Stomach (tissue), 8 donors: Measurements from ENCODE around the gene GSG1L2. TPM values are rescaled to one million over a fixed set of nuclear protein-coding genes. Genes with fewer than 3 reads are reported as not detected.

Source experiments
- polyA plus RNA-seq, 3 donors: library from polyadenylated mRNA; stranded (reverse); fragments of 200-250 nt; gene quantifications; one replicate each; pipeline ENCODE4 v1.2.3, GENCODE V29; 2013
- total RNA-seq, 5 donors: library from RNA; depleted of rRNA; stranded (reverse); fragments of >200 nt; gene quantifications; one replicate each; pipeline versions ENCODE4 v1.1.0 to v1.2.3, GENCODE V29; 2014 to 2016
- donor health status: healthy with polysubstance abuse.
- donor health status: Bipolar disorder and iron deficiency.
- donor health status: healthy.

GSG1L2 gene
- total and polyA plus RNA-seq, 8 donors = not detected

Other genes with a start within 250 kb of the GSG1L2 start
- 100 to 1,000 TPM in 1 of 5 donors, 10 to 100 TPM in 4; 21.6 to 559 (median 80.5) TPM for gene STX8, start 246.3 kb downstream of the GSG1L2 start, total RNA-seq
- 10 to 100 TPM; 58.7 to 97.6 (median 69.4) TPM for gene STX8, start 246.3 kb downstream of the GSG1L2 start, polyA plus RNA-seq
- gene CFAP52, start 245.4 kb downstream of the GSG1L2 start, total RNA-seq = not detected
- gene CFAP52, start 245.4 kb downstream of the GSG1L2 start, polyA plus RNA-seq = not detected
- 10 to 100 TPM in 3 of 5 donors, 1 to 10 TPM in 2; 1.3 to 55.4 (median 10.3) TPM for gene USP43, start 176.6 kb downstream of the GSG1L2 start, total RNA-seq
- gene USP43, start 176.6 kb downstream of the GSG1L2 start, polyA plus RNA-seq = 1 to 10 TPM; 1.5 to 3.8 (median 1.5) TPM
- not detected for gene DHRS7C, start 30.5 kb downstream of the GSG1L2 start, total RNA-seq
- not detected for gene DHRS7C, start 30.5 kb downstream of the GSG1L2 start, polyA plus RNA-seq
- gene GLP2R, start 3.8 kb upstream of the GSG1L2 start, total RNA-seq = 10 to 100 TPM in 1 of 5 donors, 1 to 10 TPM in 4; 1.2 to 15.4 (median 5.1) TPM
- gene GLP2R, start 3.8 kb upstream of the GSG1L2 start, polyA plus RNA-seq = 1 to 10 TPM in 2 of 3 donors, under 1 TPM in 1; 0.40 to 9.8 (median 6.4) TPM
- under 1 TPM in 1 of 5 donors, not detected in 4; 0.18 TPM for gene RCVRN, start 83.2 kb upstream of the GSG1L2 start, total RNA-seq
- gene RCVRN, start 83.2 kb upstream of the GSG1L2 start, polyA plus RNA-seq = under 1 TPM in 1 of 3 donors, not detected in 2; 0.75 TPM